Measurements from ENCODE around the gene TOR1B. TPM values are rescaled to one million over a fixed set of nuclear protein-coding genes. Genes with fewer than 3 reads are reported as not detected.
A peak's percentile ranks its signal among the peaks of the same experiment; 100 is the strongest.
"Not testable (repeated sequence)": the region's sequence is repeated elsewhere in the genome, so short reads cannot be mapped to it uniquely, and the experiment has no call there.

The TOR1B gene
- total RNA-seq, 4 donors from 2014 or later = 19.8 to 54.7 (median 44.5) TPM

DNA sequence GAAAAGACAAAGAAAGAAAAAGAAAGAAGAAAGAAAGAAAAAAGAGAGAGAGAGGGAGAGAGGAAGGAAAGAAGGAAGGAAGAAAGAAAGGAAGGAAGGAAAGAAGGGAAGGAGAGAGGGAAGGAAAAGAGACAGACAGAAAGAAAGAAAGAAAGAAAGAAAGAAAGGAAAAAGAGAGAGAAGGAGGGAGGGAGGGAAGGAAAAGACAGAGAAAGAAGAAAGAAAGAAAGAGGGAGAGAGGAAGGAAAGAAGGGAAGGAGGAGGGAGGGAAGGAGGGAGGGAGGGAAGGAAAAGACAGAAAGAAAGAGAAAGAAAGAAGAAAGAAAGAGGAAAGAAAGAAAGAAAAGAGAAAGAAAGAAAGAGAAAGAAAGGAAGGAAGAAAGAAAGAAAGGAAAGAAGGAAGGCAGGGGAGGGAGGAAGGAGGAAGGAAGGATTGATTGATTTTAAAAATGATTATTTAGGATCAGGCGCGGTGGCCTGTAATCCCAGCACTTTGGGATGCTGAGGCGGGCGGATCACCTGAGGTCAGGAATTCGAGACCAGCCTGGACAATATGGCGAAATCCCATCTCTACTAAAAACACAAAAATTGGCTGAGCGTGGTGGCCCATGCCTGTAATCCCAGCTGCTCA lies 23.3 kb upstream of the TOR1B start:
- Histone ChIP-seq H3K27ac (no peak overlapping the region), H3K9me3 (no peaks in the 10 kb centered on the region)

GRCh38 chr9:129781131-129781530 lies 21.9 kb upstream of the TOR1B start:
- no peak for DNase-seq
- TF ChIP-seq CTCF (IDR thresholded peaks at IDR 0.05) (no peak), POLR2A (IDR thresholded peaks at IDR 0.05) (no peak)
- Histone ChIP-seq H3K27me3 (no peaks in the 10 kb centered on the region), H3K9me3 (no peaks in the 10 kb centered on the region), H3K4me1 (peaks cover 0 to 17% (median 0%) of the 10 kb centered on the region in 4 donors), H3K36me3 (no peaks in the 10 kb centered on the region), H3K4me3 (no peak overlapping the region), H3K27ac (no peak overlapping the region)

More for the DNA sequence above, 23.3 kb upstream of the TOR1B start:
- no peaks in the 10 kb centered on the region for H3K36me3 ChIP-seq
- TF ChIP-seq POLR2A (IDR thresholded peaks at IDR 0.05) = no peak
- peaks cover 0 to 17% (median 0%) of the 10 kb centered on the region in 4 donors for H3K4me1 ChIP-seq
- no peaks in the 10 kb centered on the region for H3K27me3 ChIP-seq
- H3K4me3 ChIP-seq = no peak overlapping the region
- no peak for DNase-seq

- no peak for TF ChIP-seq CTCF (IDR thresholded peaks at IDR 0.05)
- TF ChIP-seq POLR2A (IDR thresholded peaks at IDR 0.05) = no peak
- Histone ChIP-seq H3K9me3 (no peaks in the 10 kb centered on the region), H3K27ac (no peak overlapping the region), H3K4me3 (no peak overlapping the region), H3K36me3 (no peaks in the 10 kb centered on the region), H3K27me3 (no peaks in the 10 kb centered on the region), H3K4me1 (peaks cover 0 to 11% (median 0%) of the 10 kb centered on the region in 4 donors)
- DNase-seq = no peak
These were observed 21.0 kb upstream of the TOR1B start for GRCh38 chr9:129781981-129782380.

- Histone ChIP-seq H3K9me3 (no peaks in the 10 kb centered on the region), H3K4me1 (no peaks in the 10 kb centered on the region), H3K36me3 (no peaks in the 10 kb centered on the region), H3K27me3 (no peaks in the 10 kb centered on the region), H3K4me3 (no peak overlapping the region), H3K27ac (no peak overlapping the region)
- DNase-seq = peak in 2 of 3 donors; percentile 66 to 86
- TF ChIP-seq POLR2A (IDR thresholded peaks at IDR 0.05) (no peak), CTCF (IDR thresholded peaks at IDR 0.05) (peak; percentile 81 to 92 (median 90))
These were observed 19.2 kb upstream of the TOR1B start for GRCh38 chr9:129783516-129784361.

GRCh38 chr9:129784970-129785369 lies 18.0 kb upstream of the TOR1B start:
- H3K27ac ChIP-seq, H3K4me1 ChIP-seq, H3K36me3 ChIP-seq, H3K27me3 ChIP-seq, DNase-seq, H3K9me3 ChIP-seq, H3K4me3 ChIP-seq: not testable (repeated sequence)

DNA sequence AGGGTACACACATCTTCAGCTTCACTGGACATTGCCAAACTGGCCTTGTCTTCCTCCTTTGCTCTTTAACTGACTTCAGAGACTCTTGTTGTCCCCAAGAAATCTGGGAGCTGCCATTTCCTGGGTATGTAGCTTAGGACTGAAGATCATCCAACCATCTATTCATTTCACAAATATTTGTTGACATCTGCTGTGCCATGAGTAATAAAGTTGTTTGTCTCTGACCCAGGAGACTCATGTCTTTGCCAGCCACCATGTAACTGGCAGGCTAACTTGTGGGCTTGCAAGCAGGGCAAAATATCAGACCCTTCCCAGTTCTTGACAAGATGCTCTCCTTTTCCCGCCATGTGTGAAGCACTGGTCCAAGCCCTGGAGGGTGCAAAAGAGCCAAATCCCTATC lies 17.1 kb upstream of the TOR1B start:
- Histone ChIP-seq H3K36me3 (no peaks in the 10 kb centered on the region), H3K4me1 (no peaks in the 10 kb centered on the region), H3K9me3 (no peaks in the 10 kb centered on the region), H3K27ac (no peak overlapping the region), H3K27me3 (no peaks in the 10 kb centered on the region), H3K4me3 (no peak overlapping the region)
- no peak for DNase-seq
- no peak for TF ChIP-seq CTCF (IDR thresholded peaks at IDR 0.05)
- TF ChIP-seq POLR2A (IDR thresholded peaks at IDR 0.05) = no peak
